Measurements from ENCODE around the gene ALS2CL. TPM values are rescaled to one million over a fixed set of nuclear protein-coding genes. Genes with fewer than 3 reads are reported as not detected.

Gene ALS2CL
- total RNA-seq, 1 experiment from 2014 or later: 0.24 TPM

GRCh38 chr3:46646700-46647099, 46.8 kb downstream of the ALS2CL start:
- no peak for TF ChIP-seq EZH2 (IDR thresholded peaks at IDR 0.05; ENCODE audit: borderline replicate concordance, low read depth, low read length, poor library complexity, severe bottlenecking)
- no peak for TF ChIP-seq CTCF (conservative IDR thresholded peaks at IDR 0.05; ENCODE audit: low read depth, low read length)
- intact Hi-C loops (cut with micrococcal nuclease; ENCODE audit: unreplicated experiment): no loop called here
- Histone ChIP-seq H3K4me3 (ENCODE audit: low read depth, low read length, poor library complexity, severe bottlenecking) (no peak overlapping the region), H3K4me1 (ENCODE audit: insufficient read depth, low read length, poor library complexity, severe bottlenecking) (no peaks in the 10 kb centered on the region), H3K27ac (ENCODE audit: low read depth, low read length, poor library complexity, severe bottlenecking) (no peak overlapping the region), H3K9me3 (ENCODE audit: low read depth, low read length, poor library complexity, severe bottlenecking) (no peaks in the 10 kb centered on the region), H3K27me3 (replicated peaks; ENCODE audit: insufficient read depth, low read depth, low read length, poor library complexity) (no peaks in the 10 kb centered on the region), H3K36me3 (ENCODE audit: insufficient read depth, low read length, poor library complexity, severe bottlenecking) (no peaks in the 10 kb centered on the region)
- no TSS peak for BruUV-seq (replicated peaks)
- ChIA-PET POLR2A (ENCODE audit: low non-redundant PET) (no interaction called here), CTCF (no interaction called here)
- no peak for DNase-seq (ENCODE audit: low spot score)

- intact Hi-C loops (cut with micrococcal nuclease; ENCODE audit: unreplicated experiment): no loop called here
Measured at GRCh38 chr3:46643701-46644100, 49.8 kb downstream of the ALS2CL start.

GRCh38 chr3:46642971-46643370, 50.5 kb downstream of the ALS2CL start:
- intact Hi-C loops (cut with micrococcal nuclease; ENCODE audit: unreplicated experiment): no loop called here
- TF ChIP-seq EZH2 (IDR thresholded peaks at IDR 0.05; ENCODE audit: borderline replicate concordance, low read depth, low read length, poor library complexity, severe bottlenecking) (no peak), CTCF (conservative IDR thresholded peaks at IDR 0.05; ENCODE audit: low read depth, low read length) (no peak)
- Histone ChIP-seq H3K4me3 (ENCODE audit: low read depth, low read length, poor library complexity, severe bottlenecking) (no peak overlapping the region), H3K9me3 (ENCODE audit: low read depth, low read length, poor library complexity, severe bottlenecking) (no peaks in the 10 kb centered on the region), H3K27me3 (replicated peaks; ENCODE audit: insufficient read depth, low read depth, low read length, poor library complexity) (no peaks in the 10 kb centered on the region), H3K27ac (ENCODE audit: low read depth, low read length, poor library complexity, severe bottlenecking) (no peak overlapping the region), H3K36me3 (ENCODE audit: insufficient read depth, low read length, poor library complexity, severe bottlenecking) (no peaks in the 10 kb centered on the region), H3K4me1 (ENCODE audit: insufficient read depth, low read length, poor library complexity, severe bottlenecking) (no peaks in the 10 kb centered on the region)
- ChIA-PET POLR2A (ENCODE audit: low non-redundant PET) (no interaction called here), CTCF (no interaction called here)
- BruUV-seq (replicated peaks): no TSS peak
- no peak for DNase-seq (ENCODE audit: low spot score)

More at GRCh38 chr3:46643701-46644100, 49.8 kb downstream of the ALS2CL start:
- ChIA-PET POLR2A (ENCODE audit: low non-redundant PET) (no interaction called here), CTCF (interaction anchor here (0.6 kb wide), 1 partner anchor 13 kb away, joined by 4 read pairs; no protein-coding TSS in a partner anchor)
- Histone ChIP-seq H3K27me3 (replicated peaks; ENCODE audit: insufficient read depth, low read depth, low read length, poor library complexity) (no peaks in the 10 kb centered on the region), H3K4me3 (ENCODE audit: low read depth, low read length, poor library complexity, severe bottlenecking) (no peak overlapping the region), H3K9me3 (ENCODE audit: low read depth, low read length, poor library complexity, severe bottlenecking) (no peaks in the 10 kb centered on the region), H3K4me1 (ENCODE audit: insufficient read depth, low read length, poor library complexity, severe bottlenecking) (no peaks in the 10 kb centered on the region), H3K27ac (ENCODE audit: low read depth, low read length, poor library complexity, severe bottlenecking) (no peak overlapping the region), H3K36me3 (ENCODE audit: insufficient read depth, low read length, poor library complexity, severe bottlenecking) (no peaks in the 10 kb centered on the region)
- TF ChIP-seq CTCF (conservative IDR thresholded peaks at IDR 0.05; ENCODE audit: low read depth, low read length): no peak
- TF ChIP-seq EZH2 (IDR thresholded peaks at IDR 0.05; ENCODE audit: borderline replicate concordance, low read depth, low read length, poor library complexity, severe bottlenecking): no peak
- no peak for DNase-seq (ENCODE audit: low spot score)
- BruUV-seq (replicated peaks): no TSS peak

Data from A673 (cell line).